Esophagus muscularis mucosa (tissue), 4 donors: ENCODE data around the gene PRKCH. TPM values are rescaled to one million over a fixed set of nuclear protein-coding genes. Genes with fewer than 3 reads are reported as not detected.
A peak's percentile ranks its signal among the peaks of the same experiment; 100 is the strongest.

ENCODE experiments used
- DNase-seq: peaks from one replicate; pipeline ENCODE4 v3.0.0-alpha.2; 2017; ENCODE audit errors: extremely low spot score
- H3K27ac ChIP-seq, 4 donors: fragments of 200-600 bp; sonication (generic); replicated peaks in 1 of 4; 1 replicate in 3 of 4; 2 replicates in 1 of 4; pipeline ENCODE4 v1.5.1; 2016 to 2019; ENCODE audit warnings: mild to moderate bottlenecking in 1 of 4
- H3K27me3 ChIP-seq, 4 donors: fragments of 200-600 bp; sonication (generic); one replicate each; pipeline versions ENCODE4 v1.5.1 to v1.6.0; 2016 to 2019
- H3K36me3 ChIP-seq, 4 donors: fragments of 200-600 bp; sonication (generic); one replicate each; pipeline ENCODE4 v1.5.1; 2016 to 2019
- H3K4me1 ChIP-seq, 4 donors: fragments of 200-600 bp; sonication (generic); one replicate each; pipeline ENCODE4 v1.5.1; 2016 to 2019
- H3K4me3 ChIP-seq, 4 donors: fragments of 200-600 bp; sonication (generic); 1 replicate in 2 of 4; 2 replicates in 2 of 4; pipeline ENCODE4 v1.5.1; 2016 to 2019; ENCODE audit warnings: mild to moderate bottlenecking in 4 of 4, moderate library complexity in 1 of 4
- H3K9me3 ChIP-seq, 4 donors: fragments of 200-600 bp; sonication (generic); 1 replicate in 3 of 4; 2 replicates in 1 of 4; pipeline ENCODE4 v1.5.1; 2016 to 2019
- EP300 ChIP-seq: sonication (generic); formaldehyde crosslinking; IDR thresholded peaks from one replicate; pipeline ENCODE4 v1.6.1; 2017; ENCODE audit warnings: antibody characterized with exemption
- POLR2A ChIP-seq: fragments of 450-650 bp; IDR thresholded peaks from one replicate; pipeline ENCODE4 v1.6.1; 2017; ENCODE audit warnings: antibody characterized with exemption, moderate library complexity, mild to moderate bottlenecking, low read depth
- POLR2AphosphoS5 ChIP-seq, 2 donors: sonication (generic); formaldehyde crosslinking; IDR thresholded peaks; one replicate each; pipeline ENCODE4 v1.6.1; 2017; ENCODE audit warnings: antibody characterized with exemption in 2 of 2
- WGBS: methylation state at CpG from one replicate; pipeline ENCODE4 v1.1.5; 2018; 5-methylcytosine and 5-hydroxymethylcytosine counted together
- intact Hi-C: fragments of 100-400 bp; cut with DNase I; formaldehyde crosslinking; loops from one replicate; pipeline ENCODE4 v1.15.1; 2023
- total RNA-seq, 4 donors: library from RNA; depleted of rRNA; stranded (reverse); fragments of >200 nt; gene quantifications; one replicate each; pipeline versions ENCODE4 v1.1.0 to v1.2.1, GENCODE V29; 2016
- TF ChIP-seq, protein P1 (sequence below), 3 experiments: fragments of 200-600 bp in 2 of 3; fragments of 450-650 bp in 1 of 3; sonication (generic) in 2 of 3; IDR thresholded peaks; one replicate each; pipeline ENCODE4 v1.5.1; 2017 to 2019; ENCODE audit warnings: antibody characterized with exemption in 3 of 3, mild to moderate bottlenecking in 2 of 3, moderate library complexity in 1 of 3

PRKCH gene
- 10 to 100 TPM; 13.3 to 67.6 (median 32.2) TPM for total RNA-seq

DNA sequence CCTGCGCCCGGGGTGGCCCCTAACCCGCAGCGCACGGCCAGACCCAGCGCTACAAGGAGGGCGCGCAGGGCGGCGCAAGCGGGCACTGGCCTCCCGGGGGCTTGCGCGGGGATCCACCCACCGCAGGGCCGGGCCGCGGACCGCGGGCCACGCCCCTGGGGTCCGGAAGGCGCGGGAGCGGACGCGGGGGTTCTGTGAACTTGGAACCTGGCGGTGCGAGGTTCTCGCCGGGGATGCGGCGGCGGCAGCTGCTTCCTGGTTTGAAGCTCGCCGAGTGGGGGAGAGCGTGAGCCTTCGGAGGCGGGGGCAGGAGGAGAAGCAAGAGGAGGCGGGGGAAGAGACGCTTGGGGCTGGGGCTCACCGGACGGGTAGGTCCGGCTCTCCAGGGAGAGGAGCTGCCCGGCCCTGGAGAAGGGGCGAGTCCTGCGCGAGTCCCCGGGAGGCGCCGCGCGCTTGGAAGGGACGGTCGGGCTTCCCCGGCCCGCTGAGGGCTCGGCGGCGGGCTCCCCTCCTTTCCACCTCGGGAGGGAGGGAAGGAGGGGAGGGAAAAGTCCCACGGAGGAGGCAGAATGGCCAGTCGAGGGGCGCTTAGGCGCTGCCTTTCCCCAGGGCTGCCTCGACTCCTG lies at the start of gene PRKCH:
PRKCH (plus strand) TSS at position 195 of the 626 bp plus-strand sequence. CDS start 523 bp downstream, outside the sequence.
- Histone ChIP-seq H3K27ac (peak within 1 kb of the TSS; percentile 74 to 85 (median 79)), H3K4me3 (peak within 1 kb of the TSS; percentile 62 to 72 (median 64))
- no peak for DNase-seq

DNA sequence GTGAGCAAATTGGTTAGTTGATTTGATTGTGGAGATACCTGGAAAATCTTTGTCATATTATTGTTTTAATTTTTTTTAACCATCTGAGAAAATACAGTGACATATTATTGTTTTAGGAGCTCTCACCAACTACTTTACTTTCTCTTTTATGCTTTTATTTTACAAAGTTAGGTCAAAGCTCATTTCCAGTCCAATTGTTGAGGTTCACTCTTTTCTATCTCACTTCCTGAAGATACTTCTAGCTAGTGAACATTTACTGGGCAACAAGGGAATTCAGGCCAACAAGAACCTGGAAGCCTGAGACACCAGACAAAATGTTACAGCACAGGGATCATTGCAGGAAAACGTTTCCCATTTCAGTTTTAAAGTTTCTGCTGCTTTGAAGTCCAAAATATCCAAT lies 44.1 kb upstream of the PRKCH start:
- Histone ChIP-seq H3K27me3 (peaks cover 0 to 49% (median 11%) of the 10 kb centered on the region in 4 donors), H3K9me3 (no peaks in the 10 kb centered on the region), H3K4me3 (no peak overlapping the region), H3K27ac (no peak overlapping the region), H3K36me3 (no peaks in the 10 kb centered on the region), H3K4me1 (peaks cover 9 to 18% (median 16%) of the 10 kb centered on the region in 4 donors)
- no peak for TF ChIP-seq POLR2A
- TF ChIP-seq, protein P1, sequence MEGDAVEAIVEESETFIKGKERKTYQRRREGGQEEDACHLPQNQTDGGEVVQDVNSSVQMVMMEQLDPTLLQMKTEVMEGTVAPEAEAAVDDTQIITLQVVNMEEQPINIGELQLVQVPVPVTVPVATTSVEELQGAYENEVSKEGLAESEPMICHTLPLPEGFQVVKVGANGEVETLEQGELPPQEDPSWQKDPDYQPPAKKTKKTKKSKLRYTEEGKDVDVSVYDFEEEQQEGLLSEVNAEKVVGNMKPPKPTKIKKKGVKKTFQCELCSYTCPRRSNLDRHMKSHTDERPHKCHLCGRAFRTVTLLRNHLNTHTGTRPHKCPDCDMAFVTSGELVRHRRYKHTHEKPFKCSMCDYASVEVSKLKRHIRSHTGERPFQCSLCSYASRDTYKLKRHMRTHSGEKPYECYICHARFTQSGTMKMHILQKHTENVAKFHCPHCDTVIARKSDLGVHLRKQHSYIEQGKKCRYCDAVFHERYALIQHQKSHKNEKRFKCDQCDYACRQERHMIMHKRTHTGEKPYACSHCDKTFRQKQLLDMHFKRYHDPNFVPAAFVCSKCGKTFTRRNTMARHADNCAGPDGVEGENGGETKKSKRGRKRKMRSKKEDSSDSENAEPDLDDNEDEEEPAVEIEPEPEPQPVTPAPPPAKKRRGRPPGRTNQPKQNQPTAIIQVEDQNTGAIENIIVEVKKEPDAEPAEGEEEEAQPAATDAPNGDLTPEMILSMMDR (IDR thresholded peaks at IDR 0.05), result no peak
- no peak for TF ChIP-seq EP300
- TF ChIP-seq POLR2AphosphoS5 (IDR thresholded peaks at IDR 0.05), result no peak
- DNase-seq, result no peak
- intact Hi-C loops, result no loop called here
- 70% methylated on average over 1 of the region's 1 CpG for WGBS

More for the DNA sequence above, at the start of gene PRKCH:
- peaks cover 0 to 23% (median 18%) of the 10 kb centered on the region in 4 donors for H3K4me1 ChIP-seq
- TF ChIP-seq EP300 (no peak), POLR2AphosphoS5 (IDR thresholded peaks at IDR 0.05) (peak; percentile 41 to 57)
- TF ChIP-seq, protein P1 (IDR thresholded peaks at IDR 0.05), result peak in 1 of 3 experiments; percentile 3
- H3K27me3 ChIP-seq, result peaks cover 0 to 49% (median 10%) of the 10 kb centered on the region in 4 donors
- intact Hi-C loops, result no loop called here
- WGBS, result under 1% methylated on average over 38 of the region's 66 CpGs
- H3K9me3 ChIP-seq, result peaks cover 0 to 4% (median 0%) of the 10 kb centered on the region in 4 donors
- no peaks in the 10 kb centered on the region for H3K36me3 ChIP-seq

DNA sequence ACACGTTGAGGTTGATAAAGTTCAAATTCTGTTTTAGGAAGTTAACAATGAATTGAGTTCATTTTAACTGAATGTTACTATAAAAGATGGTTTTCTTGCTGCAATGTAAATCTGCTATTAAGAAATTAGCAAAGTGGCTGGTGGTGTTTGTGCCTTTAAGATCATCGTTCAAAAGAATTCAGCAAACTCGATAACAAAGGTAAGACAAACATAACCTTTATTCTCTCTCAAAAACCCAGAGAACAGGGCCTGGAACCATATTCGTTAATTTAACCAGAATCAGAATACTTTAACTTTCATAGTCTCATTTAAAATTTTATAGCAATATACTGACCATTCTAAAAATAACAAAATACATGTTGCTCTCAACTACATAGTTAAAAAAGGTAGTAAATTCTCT lies 43.6 kb upstream of the PRKCH start:
- no peak overlapping the region for H3K27ac ChIP-seq
- WGBS, result 84% methylated on average over 4 of the region's 4 CpGs
- no peak overlapping the region for H3K4me3 ChIP-seq
- TF ChIP-seq POLR2AphosphoS5 (IDR thresholded peaks at IDR 0.05) (no peak), POLR2A (no peak), EP300 (no peak)
- TF ChIP-seq, protein P1 (IDR thresholded peaks at IDR 0.05), result no peak
- peaks cover 9 to 18% (median 16%) of the 10 kb centered on the region in 4 donors for H3K4me1 ChIP-seq
- H3K27me3 ChIP-seq, result peaks cover 0 to 49% (median 11%) of the 10 kb centered on the region in 4 donors
- DNase-seq, result no peak
- no peaks in the 10 kb centered on the region for H3K9me3 ChIP-seq
- H3K36me3 ChIP-seq, result no peaks in the 10 kb centered on the region
- intact Hi-C loops, result no loop called here

DNA sequence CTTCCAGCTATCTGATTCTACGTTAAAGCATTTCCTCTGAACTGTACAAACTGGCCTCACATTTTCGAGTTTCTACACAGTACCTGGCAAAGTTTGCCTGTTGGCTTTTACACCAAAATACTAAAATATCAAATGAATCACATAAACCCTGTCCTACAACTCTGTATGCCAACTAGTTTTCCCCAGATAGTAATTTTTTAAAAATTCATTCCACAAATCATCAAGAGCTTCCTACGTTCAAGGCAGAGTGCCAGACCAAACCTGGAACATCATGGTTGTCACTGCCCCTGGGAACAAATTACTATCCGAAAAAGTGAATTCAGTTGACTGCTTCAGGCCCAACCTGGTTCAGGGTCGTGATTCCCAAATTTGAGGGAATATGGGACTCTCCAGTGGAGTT lies 42.3 kb upstream of the PRKCH start:
- H3K27me3 ChIP-seq, result peaks cover 0 to 49% (median 11%) of the 10 kb centered on the region in 4 donors
- no peaks in the 10 kb centered on the region for H3K9me3 ChIP-seq
- no peak for DNase-seq
- peaks cover 9 to 18% (median 16%) of the 10 kb centered on the region in 4 donors for H3K4me1 ChIP-seq
- no peak overlapping the region for H3K27ac ChIP-seq
- no peak for TF ChIP-seq POLR2AphosphoS5 (IDR thresholded peaks at IDR 0.05)
- TF ChIP-seq POLR2A, result no peak
- TF ChIP-seq, protein P1 (IDR thresholded peaks at IDR 0.05), result no peak
- TF ChIP-seq EP300, result no peak
- intact Hi-C loops, result no loop called here
- no peaks in the 10 kb centered on the region for H3K36me3 ChIP-seq
- no peak overlapping the region for H3K4me3 ChIP-seq
- WGBS, result 81% methylated on average over 5 of the region's 5 CpGs
